HG03342 (cell line): ENCODE measurements around the gene MRPL3.
A peak's percentile ranks its signal among the peaks of the same experiment; 100 is the strongest.

ENCODE experiments used
- ATAC-seq: cut with Tn5 transposase; IDR thresholded peaks from one replicate; pipeline ENCODE4 v1.9.1; 2021; ENCODE audit warnings: mild to moderate bottlenecking, moderate library complexity; ENCODE audit not compliant: unreplicated experiment

MRPL3 gene

GRCh38 chr3:131502530-131503319, at the start of gene MRPL3:
MRPL3 (minus strand) TSS chr3:131502971; CDS start chr3:131502821, 150 bp downstream.
- ATAC-seq, result peak; percentile 93

- ATAC-seq, result no peak
Observed at GRCh38 chr3:131551761-131552160, 49.0 kb upstream of the MRPL3 start.

GRCh38 chr3:131550562-131551465, 48.0 kb upstream of the MRPL3 start:
- no peak for ATAC-seq

- no peak for ATAC-seq
Observed at GRCh38 chr3:131549340-131549739, 46.6 kb upstream of the MRPL3 start.

GRCh38 chr3:131547585-131547984, 44.8 kb upstream of the MRPL3 start:
- ATAC-seq, result no peak

- ATAC-seq, result no peak
Observed at GRCh38 chr3:131546441-131546840, 43.7 kb upstream of the MRPL3 start.

- ATAC-seq, result no peak
Observed at GRCh38 chr3:131544557-131544956, 41.8 kb upstream of the MRPL3 start.

GRCh38 chr3:131543714-131544113, 40.9 kb upstream of the MRPL3 start:
- no peak for ATAC-seq

- ATAC-seq, result no peak
Observed at GRCh38 chr3:131541288-131541687, 38.5 kb upstream of the MRPL3 start.

GRCh38 chr3:131540821-131541220, 38.0 kb upstream of the MRPL3 start:
- ATAC-seq, result no peak

GRCh38 chr3:131540143-131540542, 37.4 kb upstream of the MRPL3 start:
- ATAC-seq, result no peak

GRCh38 chr3:131538968-131539367, 36.2 kb upstream of the MRPL3 start:
- no peak for ATAC-seq

- ATAC-seq, result no peak
Observed at GRCh38 chr3:131537531-131537930, 34.8 kb upstream of the MRPL3 start.

- no peak for ATAC-seq
Observed at GRCh38 chr3:131535596-131535995, 32.8 kb upstream of the MRPL3 start.

- no peak for ATAC-seq
Observed at GRCh38 chr3:131535131-131535530, 32.4 kb upstream of the MRPL3 start.

GRCh38 chr3:131532645-131533044, 29.9 kb upstream of the MRPL3 start:
- no peak for ATAC-seq

- ATAC-seq, result no peak
Observed at GRCh38 chr3:131530843-131531242, 28.1 kb upstream of the MRPL3 start.

GRCh38 chr3:131530388-131530787, 27.6 kb upstream of the MRPL3 start:
- no peak for ATAC-seq

- ATAC-seq, result no peak
Observed at GRCh38 chr3:131526801-131527347, 24.1 kb upstream of the MRPL3 start.

- ATAC-seq, result no peak
Observed at GRCh38 chr3:131518680-131519079, 15.9 kb upstream of the MRPL3 start.

- ATAC-seq, result no peak
Observed at GRCh38 chr3:131505421-131505820, 2.6 kb upstream of the MRPL3 start.

GRCh38 chr3:131503320-131503635, 507 bp upstream of the MRPL3 start:
- no peak for ATAC-seq
